HG02973 (cell line): ENCODE results near the gene LRIT3.
"Not testable (repeated sequence)": the region's sequence is repeated elsewhere in the genome, so short reads cannot be mapped to it uniquely, and the experiment has no call there.

Experiments used
- ATAC-seq: cut with Tn5 transposase; IDR thresholded peaks from one replicate; pipeline ENCODE4 v1.9.1; 2021; ENCODE audit warnings: moderate library complexity; ENCODE audit not compliant: unreplicated experiment

Gene LRIT3

DNA sequence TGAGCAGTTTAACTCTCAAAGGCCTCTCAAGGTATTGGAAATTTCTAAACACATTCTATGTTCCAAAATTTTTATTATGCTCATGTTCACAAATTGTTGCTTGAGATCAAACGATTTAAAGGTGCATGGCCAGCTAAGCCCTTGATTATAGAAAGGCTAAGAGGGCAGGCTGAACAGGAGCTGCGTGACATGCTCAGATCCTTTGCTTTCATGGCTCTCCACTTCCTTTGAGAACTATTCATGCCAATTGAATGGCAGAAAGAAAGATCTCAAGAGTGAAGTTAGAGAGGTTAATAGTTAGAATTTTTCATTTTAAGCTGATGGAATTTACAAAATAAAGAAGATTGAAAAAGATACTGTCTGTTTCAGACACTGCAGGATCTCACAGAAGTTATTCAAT is 594 bp downstream of the LRIT3 start:
- no peak for ATAC-seq

DNA sequence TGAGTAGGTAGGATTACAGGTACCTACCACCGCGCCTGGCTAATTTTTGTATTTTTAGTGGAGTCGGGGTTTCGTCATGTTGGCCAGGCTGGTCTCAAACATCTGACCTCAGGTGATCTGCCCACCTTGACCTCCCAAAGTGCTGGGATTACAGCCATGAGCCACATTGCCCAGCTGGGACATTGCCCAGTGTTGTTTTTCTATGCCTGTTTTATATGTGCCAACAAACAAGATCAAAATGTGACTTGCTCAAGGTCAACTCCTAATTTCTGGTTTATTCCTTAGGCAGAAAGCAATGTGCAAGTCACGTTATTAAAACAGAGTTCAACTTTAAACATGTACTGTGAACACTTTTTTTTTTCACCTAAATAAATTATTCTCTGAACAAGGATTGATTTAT is 2.7 kb downstream of the LRIT3 start:
- no peak for ATAC-seq

DNA sequence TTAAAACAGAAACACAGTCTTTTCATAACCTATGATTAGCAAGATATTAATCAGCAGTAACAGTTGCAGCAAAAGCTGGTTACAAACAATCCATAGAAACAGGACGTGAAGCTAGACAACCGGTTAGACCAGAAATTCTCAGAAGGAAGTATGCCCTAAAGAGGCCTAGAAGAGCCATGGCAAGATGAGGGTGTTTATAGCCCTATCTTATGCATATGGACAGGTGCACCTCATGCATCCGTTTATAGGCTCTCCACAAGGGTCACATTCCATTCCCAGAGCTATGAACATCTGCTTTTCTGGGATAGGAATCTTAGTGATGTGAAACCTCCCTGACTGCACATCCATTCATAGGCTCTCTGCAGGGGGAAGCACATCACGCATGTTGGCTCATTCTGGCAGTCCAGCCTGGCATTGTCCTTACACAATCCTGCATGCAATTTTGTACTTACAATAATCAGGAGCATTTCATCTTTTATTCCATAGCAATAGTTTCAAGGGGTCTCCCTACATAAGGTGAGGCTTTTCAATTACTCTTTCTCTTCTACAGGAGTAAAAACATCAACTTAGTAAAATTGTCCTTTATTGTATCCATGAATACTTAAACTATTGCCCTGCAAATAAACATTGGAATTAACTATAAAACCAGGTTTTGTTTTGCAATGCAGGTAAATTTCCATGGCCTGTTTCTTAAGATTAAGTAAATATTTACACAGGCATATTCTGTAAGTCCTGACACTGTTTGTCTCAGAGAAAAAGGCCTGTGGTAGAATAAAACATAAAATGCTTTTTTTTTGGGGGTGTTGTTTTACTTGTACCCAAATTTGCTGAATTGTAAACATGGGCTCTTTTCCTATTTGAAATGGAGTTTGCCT is 11.8 kb downstream of the LRIT3 start:
- not testable (repeated sequence) for ATAC-seq

DNA sequence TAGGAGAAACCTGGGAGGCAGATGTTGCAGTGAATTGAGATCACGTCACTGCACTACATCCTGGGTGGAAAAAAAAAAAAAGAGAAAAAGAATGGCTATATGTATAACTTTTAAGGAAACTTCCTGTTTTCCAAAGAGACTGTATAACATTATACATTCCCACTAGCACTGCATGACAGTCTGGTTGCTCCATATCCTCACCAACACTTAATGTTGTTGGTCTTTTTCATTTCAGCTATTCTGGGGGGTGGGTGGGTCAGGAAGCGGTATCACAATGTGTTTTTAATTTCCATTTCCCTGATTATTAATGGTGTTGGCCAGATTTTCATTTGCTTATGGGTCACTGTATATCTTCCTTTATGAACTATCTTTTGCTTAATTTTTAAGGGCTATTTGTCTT is 13.4 kb downstream of the LRIT3 start:
- no peak for ATAC-seq

DNA sequence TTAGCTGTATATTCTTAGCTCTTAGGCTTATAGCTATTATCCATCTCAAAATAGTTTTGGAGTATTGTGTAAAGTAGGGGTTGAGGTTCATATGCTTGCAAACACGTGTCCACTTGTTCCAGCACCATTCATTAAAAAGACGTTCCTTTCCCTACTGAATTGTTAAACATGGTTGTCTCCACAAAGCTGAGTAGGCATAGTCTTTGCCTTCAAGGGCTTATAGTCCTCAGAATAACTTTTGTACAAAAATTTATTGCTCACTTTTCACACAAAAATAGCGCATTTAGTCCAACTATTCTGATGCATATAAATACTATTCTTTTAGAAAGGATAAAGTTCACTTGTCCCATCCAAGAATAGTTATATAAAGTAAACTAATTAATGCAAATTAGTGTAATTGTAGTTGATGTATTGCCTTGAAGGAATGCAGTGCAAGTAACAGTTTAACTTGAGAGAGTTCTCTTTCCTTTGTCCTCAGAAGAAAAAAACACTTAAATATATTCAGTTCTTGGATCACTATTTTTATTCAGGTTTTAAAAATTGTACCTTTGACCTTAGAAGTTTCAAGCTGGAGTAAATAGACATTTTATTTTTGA is 14.1 kb downstream of the LRIT3 start:
- no peak for ATAC-seq

DNA sequence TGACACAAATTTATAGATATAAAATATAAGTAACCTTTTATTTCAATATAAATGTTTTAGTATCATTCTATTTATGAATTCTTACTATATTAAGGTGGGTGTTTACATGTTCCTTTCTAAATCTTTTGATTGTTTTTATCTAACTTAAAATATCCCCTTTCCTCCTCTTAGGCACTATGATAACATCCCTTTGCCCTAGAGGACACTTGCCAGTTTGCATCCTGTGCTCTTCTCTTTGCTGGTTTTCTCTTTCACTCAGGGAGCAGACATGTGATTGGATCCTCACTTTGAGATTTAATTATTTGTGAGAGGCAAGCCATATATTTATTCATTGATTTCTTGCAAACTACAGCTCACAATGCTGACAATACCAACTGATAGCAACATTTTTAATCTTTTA is 16.2 kb downstream of the LRIT3 start:
- no peak for ATAC-seq

DNA sequence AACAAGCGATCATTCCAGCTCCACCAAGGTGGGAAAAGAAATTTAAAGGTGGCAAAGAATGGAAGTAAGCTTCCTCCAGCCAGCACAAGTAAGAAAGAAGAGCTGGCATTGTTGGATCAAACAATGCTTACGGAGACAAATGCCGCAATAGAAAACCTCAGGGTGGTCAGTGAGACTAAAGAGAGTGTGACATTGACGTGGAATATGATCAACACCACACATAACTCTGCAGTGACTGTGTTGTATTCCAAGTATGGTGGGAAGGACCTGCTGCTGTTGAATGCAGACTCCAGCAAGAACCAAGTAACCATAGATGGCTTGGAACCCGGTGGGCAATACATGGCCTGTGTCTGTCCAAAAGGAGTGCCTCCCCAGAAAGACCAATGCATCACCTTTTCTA is 22.2 kb downstream of the LRIT3 start:
- no peak for ATAC-seq

DNA sequence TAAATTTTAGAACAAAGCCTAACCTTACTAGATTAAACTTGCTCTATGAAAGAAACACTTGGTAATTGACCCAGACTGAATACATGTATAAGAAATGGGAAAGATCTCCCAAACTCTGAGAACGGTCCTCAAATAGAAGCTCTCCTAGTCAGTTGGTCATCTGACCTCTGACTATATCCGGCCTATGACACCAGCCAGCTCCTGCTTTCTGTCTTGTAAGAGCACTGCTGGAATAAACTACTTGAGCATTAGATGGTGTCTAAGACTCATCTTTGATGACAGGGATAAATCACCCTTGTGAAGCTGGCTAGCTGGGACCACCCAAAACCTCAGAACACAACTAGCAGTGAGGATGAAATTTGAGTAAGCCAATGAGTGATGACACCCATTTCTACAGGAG is 24.2 kb downstream of the LRIT3 start:
- ATAC-seq = no peak

DNA sequence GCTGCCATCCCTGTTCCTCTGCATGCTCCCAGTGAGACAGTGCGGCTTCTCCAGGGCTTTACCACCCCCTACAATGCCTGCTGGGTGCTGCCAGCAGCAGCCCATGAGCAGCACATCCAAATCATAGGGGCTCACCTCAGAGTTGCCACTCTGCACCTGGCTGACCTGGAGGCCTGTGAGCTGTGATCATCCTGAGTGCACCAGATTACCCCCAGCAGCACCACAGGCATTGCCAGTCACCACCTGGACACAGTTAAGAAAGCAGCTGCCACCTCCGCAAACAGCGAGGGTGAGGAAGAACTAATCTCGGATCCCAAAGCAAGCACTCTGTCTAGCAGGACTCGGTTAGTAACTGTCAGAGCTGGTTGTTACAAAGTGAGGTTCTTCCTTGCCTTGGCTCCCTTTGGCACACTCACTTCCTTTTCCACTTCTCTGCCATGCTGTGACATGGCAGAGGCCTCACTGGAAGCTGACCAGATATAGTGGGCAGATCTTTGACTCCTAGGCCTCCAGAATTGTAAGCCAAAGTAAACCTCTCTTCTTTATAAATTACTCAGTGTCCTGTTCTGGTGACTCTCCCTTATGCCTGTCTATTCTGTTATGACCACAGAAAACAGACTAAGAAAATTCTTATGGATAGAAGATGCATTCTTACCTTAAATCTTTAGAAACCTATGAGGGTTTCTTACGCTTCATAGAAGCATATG is 25.2 kb downstream of the LRIT3 start:
- ATAC-seq = no peak

DNA sequence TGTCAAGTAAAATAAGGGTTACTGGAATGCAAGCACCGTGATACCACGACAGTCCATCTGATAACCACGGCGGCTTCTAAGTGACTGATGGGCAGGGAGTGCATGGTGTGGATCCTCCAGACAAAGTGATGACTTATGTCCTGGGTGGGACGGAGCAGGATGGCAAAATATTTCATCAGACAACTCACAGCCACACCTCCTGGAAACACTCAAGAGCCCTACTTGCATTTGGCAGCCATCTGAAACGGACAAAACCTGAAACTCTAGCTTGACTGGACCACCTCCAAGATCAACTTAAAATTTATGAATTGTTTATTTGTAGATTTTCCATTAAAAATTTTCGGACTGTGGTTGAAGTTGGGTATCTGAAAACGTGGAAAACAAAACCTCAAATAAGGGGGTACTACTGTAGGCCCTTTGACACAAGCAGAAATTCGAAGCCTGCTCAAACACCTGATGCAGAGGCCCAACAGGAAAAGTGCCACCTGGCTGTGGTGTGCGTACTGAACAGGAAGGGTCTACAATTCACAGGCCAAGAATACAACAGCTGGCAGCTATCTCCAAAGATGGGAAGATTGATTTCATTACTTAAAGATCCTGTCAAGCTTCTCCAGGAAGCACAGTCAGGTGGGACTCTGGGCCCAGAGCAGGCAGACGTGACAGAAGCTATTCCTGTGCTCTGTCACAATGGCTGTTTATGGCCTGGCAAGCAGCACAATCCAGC is 26.0 kb downstream of the LRIT3 start:
- ATAC-seq = no peak

DNA sequence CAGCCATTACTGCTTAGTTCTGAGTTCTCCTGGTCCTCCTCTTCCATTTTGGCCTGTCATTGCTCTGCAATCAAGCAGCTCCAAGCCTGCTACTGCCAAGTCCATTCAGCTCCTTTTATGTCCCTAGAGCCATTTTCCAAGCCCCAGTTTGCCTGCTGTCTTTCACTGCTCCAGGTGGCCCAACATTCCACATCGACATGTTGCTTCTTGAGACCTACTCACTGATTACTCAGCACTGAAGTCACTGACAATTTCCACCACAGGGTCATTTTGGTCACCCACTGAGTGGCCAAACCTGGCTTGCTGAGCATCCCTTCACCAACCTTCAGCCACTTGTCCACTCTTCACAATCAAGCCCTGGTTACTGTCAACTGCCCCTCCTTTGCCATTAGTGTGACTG is 27.2 kb downstream of the LRIT3 start:
- ATAC-seq = no peak

DNA sequence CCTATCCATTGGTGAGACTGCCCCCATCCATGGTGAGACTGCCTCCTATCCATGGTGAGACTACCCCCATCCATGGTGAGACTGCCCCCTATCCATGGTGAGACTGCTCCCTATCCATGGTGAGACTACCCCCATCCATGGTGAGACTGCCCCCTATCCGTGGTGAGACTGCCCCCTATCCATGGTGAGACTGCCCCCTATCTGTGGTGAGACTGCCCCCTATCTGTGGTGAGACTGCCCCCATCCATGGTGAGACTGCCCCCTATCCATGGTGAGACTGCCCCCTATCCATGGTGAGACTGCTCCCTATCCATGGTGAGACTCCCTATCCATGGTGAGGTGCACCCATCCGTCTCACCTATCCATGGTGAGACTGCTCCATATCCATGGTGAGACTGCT is 27.6 kb downstream of the LRIT3 start:
- not testable (repeated sequence) for ATAC-seq

DNA sequence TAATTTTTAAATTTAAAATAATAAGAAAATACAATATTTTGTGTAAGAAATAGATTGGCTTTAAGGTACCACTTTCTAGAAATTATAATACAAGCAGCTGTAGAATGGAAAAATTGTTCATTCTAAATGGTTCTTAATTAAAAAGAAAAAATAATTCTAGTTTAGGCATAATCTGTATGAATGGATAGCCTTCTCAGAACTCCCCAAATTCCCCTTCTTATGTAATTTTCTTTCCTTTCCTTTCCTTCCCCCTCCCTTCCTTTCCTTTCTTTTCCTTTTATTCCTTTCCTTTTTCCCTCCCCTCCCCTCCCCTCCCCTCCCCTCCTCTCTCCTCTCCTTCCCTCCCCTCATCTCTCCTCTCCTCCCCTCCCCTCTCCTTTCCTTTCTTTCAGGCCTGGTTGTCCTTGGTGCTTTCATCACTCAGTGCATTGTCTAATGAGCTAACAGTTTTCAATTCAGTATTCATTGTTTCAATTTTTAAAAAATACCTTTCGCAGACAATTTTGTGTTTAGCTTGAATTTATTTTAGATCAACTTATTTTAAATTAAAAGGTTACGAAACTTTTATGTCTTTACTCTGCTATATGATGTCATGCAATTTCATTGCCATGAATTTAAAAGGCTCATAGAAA is 28.8 kb downstream of the LRIT3 start:
- ATAC-seq = no peak

DNA sequence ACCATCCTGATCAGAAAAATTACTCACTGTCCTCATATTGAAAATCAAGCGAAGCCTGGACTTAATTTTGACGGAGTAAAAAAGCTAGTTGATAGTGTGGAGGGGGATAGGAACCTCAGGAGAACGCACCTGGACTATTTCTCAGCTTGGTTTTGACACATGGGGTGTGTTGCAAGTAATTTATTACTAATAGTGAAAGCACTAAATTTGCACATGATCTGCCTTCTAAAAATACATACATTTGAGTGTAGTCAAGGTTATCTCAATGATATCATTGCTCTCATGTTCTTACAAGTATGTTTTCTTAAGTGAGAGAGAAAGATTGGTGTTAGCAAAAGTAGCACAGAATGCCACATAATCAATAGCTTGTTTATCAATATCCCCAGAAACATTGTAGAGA is 29.5 kb downstream of the LRIT3 start:
- ATAC-seq = peak; percentile 93

DNA sequence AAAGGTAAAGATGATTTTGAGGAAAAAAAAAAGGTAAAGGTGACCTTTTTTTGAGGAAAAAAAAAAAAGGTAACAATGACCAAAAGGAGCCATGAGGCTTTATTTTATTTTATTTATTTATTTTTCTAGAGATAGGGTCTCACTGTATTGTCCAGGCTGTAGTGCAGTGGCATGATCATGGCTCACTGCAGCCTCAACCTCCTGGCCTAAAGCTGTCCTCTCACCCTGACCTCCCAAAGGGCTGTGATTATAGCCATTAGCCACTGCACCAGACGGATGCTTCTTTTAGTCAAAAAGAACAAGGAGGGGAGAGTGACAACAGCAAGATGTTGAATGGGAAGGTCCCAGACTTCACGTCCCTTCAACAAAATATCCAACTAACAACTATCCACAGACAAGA is 30.4 kb downstream of the LRIT3 start:
- no peak for ATAC-seq

DNA sequence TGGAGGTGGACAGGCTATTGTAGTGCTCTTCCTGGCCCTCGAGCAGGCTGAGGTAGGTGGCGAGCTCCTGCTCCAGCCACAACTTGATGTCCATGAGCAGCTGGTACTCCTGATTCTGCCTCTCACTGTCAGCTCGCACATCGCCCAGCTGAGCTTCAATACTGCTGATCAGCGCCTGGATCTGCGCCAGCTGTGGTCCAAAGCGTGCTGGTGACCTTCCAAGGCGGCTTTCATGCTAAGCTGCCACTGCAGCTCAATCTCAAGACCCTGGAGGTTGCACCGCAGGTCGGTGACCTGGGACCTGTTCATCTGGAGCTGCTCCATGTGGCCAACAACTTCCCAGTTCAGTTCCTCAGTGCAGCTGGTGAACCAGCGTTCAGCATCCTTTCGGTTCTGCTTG is 31.2 kb downstream of the LRIT3 start:
- no peak for ATAC-seq

DNA sequence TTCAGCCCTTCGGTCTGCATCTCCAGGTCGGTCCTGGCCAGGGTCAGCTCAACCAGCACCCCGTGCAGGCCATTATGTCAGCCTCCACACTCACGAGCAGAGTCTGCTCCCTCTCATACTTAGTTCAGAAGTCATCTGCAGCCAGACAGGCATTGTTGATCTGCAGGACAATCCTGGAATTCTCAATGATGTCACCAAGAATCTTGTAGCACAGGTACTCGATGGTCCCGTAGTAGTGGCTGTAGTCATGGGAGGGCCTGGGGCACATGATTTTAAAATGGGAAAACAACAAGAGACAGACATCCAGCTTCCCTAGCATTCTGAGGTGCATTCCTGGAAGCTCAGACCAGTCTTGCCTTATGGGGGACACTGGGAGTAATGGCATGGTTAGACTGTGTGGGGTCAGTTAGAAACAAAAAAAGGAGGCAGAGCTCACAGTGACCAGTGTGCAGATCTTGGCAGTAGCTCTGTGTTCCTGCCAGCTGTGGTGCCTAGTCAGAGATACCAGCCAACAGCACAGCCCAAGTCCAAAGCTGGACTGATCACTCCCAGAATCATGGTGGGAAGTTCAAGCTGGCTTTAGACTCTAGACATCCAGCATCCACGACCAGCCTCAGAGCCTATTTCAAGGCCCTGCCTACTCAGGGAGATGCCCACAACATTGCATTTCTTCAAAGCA is 31.9 kb downstream of the LRIT3 start:
- ATAC-seq = no peak

DNA sequence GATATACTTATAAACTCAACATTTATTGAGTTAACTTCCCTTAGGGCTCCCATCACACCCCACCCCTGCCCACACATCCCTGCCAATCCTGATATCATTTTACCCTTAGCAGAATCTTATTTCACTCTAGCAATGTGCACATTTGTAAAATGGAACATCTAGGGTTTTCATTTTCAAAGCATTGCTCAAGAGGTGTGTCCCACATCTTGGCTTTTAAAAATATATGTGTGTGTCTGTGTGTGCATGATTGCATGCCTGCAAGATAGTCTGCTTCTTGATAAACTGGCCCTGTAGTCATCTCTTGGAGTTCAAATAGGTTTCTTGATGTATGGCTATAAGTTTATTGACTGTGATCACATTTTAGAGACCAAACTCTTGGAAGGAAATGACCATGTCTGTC is 38.4 kb downstream of the LRIT3 start:
- no peak for ATAC-seq

DNA sequence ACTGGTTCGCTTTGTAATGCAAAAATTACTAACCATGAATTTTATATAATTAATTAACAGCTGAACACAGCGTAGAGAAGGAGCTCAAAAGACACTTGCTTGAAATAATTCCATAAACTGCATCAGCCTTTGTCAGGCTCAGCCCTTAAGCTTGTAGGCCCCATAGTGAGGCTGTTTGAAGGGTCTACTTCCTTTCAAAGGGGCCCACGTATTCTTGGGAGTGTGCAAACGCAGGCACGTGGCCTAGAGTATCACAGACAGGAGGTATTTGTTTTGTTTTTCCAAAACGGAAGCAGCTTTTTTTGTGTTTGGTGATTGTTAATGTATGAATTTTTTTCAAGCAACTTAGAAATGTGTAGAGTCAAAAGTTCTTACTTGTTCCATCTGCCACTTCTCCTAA is 39.2 kb downstream of the LRIT3 start:
- no peak for ATAC-seq

DNA sequence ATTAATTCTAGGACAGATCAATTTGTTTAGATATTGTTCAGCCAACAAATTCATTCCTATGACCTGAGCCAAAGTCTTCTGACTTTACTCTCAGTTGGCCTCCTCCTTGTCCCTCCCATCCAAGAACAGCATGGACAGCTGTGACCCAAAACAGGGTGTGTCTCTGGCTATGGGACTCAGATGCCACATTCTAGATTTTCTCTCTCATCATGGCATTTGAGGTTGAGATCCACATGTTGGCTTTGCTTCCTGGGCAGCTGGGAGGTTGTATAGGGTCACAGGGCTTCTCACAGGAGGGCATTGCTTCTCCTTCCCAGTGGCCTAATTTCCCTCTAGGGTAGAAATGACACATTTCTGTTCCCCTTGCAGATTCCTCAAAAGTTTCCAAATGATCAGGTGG is 42.2 kb downstream of the LRIT3 start:
- ATAC-seq = no peak
